H1 (cell line): ENCODE results near the gene CCDC141. TPM values are rescaled to one million over a fixed set of nuclear protein-coding genes. Genes with fewer than 3 reads are reported as not detected.

Experiments
- CTCF ChIA-PET: fragments of 300-600 bp; sonication (Branson Sonifier 250); formaldehyde crosslinking; loops from one replicate; lab custom pipeline; 2021; ENCODE audit not compliant: partially characterized antibody; lab: Charles Lee
- POLR2A ChIA-PET: fragments of 300-600 bp; sonication (Branson Sonifier 250); formaldehyde crosslinking; loops from one replicate; lab custom pipeline; 2021; ENCODE audit warnings: inconsistent platforms; ENCODE audit not compliant: partially characterized antibody; lab: Charles Lee
- DNase-seq, 2 experiments: peaks; one replicate each; pipeline versions ENCODE4 v3.0.0 to v3.0.0-alpha.2; 2010 to 2022; ENCODE audit warnings: low spot score in 2 of 2, low read depth in 1 of 2, mixed read lengths in 1 of 2
- FAIRE-seq: peaks from 2 replicates; lab custom pipeline; 2011; peaks lifted over from hg19 to GRCh38; lab: Jason Lieb, UNC
- H2AFZ ChIP-seq: 2 replicates; pipeline ENCODE4 v1.8.1; 2012; ENCODE audit warnings: low read length, inconsistent platforms
- H2AK5ac ChIP-seq: 2 replicates; pipeline ENCODE4 v1.6.1; 2013; ENCODE audit warnings: low read depth, low read length
- H2BK120ac ChIP-seq: replicated peaks from 2 replicates; pipeline ENCODE3; 2013; ENCODE audit warnings: low read depth, low read length, inconsistent platforms
- H2BK12ac ChIP-seq: 2 replicates; pipeline ENCODE4 v1.6.1; 2013; ENCODE audit warnings: low read depth, low read length
- H2BK15ac ChIP-seq: 2 replicates; pipeline ENCODE4 v1.6.1; 2013; ENCODE audit warnings: low read length
- H2BK20ac ChIP-seq: 2 replicates; pipeline ENCODE4 v1.6.1; 2013; ENCODE audit warnings: low read length
- H2BK5ac ChIP-seq: 2 replicates; pipeline ENCODE4 v1.6.1; 2013; ENCODE audit warnings: low read depth, low read length
- H3K14ac ChIP-seq: 2 replicates; pipeline ENCODE4 v1.6.1; 2013; ENCODE audit warnings: inconsistent platforms; ENCODE audit not compliant: insufficient read length
- H3K18ac ChIP-seq: 2 replicates; pipeline ENCODE4 v1.6.1; 2013; ENCODE audit warnings: low read length; ENCODE audit errors: extremely low read depth
- H3K23ac ChIP-seq: 2 replicates; pipeline ENCODE4 v1.6.1; 2013; ENCODE audit warnings: inconsistent platforms; ENCODE audit not compliant: insufficient read length
- H3K23me2 ChIP-seq: 2 replicates; pipeline ENCODE4 v1.6.1; 2013; ENCODE audit warnings: low read depth, low read length
- H3K27ac ChIP-seq: 2 replicates; pipeline ENCODE4 v1.6.1; 2011; ENCODE audit warnings: low read depth, low read length, inconsistent platforms
- H3K27me3 ChIP-seq, 4 experiments: replicated peaks in 1 of 4; 1 replicate in 1 of 4; 2 replicates in 3 of 4; pipeline versions ENCODE4 v1.6.1 to v1.8.1; 2011 to 2013; ENCODE audit warnings: low read length in 3 of 4, mild to moderate bottlenecking in 3 of 4, inconsistent platforms in 2 of 4, mixed read lengths in 2 of 4, moderate library complexity in 1 of 4; ENCODE audit not compliant: control insufficient read depth in 3 of 4, insufficient read depth in 3 of 4; ENCODE audit errors: extremely low read depth in 1 of 4
- H3K36me3 ChIP-seq, 4 experiments: 2 replicates each; pipeline versions ENCODE4 v1.6.1 to v1.8.1; 2011 to 2013; ENCODE audit warnings: mild to moderate bottlenecking in 4 of 4, low read length in 3 of 4, moderate library complexity in 2 of 4, control low read depth in 1 of 4, inconsistent platforms in 1 of 4; ENCODE audit not compliant: insufficient read depth in 4 of 4, control insufficient read depth in 2 of 4
- H3K4ac ChIP-seq: replicated peaks from 2 replicates; pipeline ENCODE3; 2013; ENCODE audit warnings: low read length, low read depth, mixed read lengths, inconsistent platforms; ENCODE audit not compliant: insufficient read length
- H3K4me1 ChIP-seq, 4 experiments: replicated peaks in 1 of 4; 1 replicate in 1 of 4; 2 replicates in 3 of 4; pipeline versions ENCODE4 v1.6.1 to v1.8.1; 2011 to 2013; ENCODE audit warnings: low read length in 3 of 4, inconsistent platforms in 2 of 4, mixed read lengths in 1 of 4; ENCODE audit not compliant: insufficient read depth in 4 of 4, control insufficient read depth in 3 of 4
- H3K4me2 ChIP-seq, 2 experiments: 2 replicates each; pipeline versions ENCODE4 v1.6.1 to v1.8.1; 2011 to 2013; ENCODE audit warnings: low read depth in 2 of 2, low read length in 2 of 2, control low read depth in 1 of 2, inconsistent platforms in 1 of 2, mild to moderate bottlenecking in 1 of 2; ENCODE audit not compliant: insufficient read depth in 1 of 2
- H3K4me3 ChIP-seq, 4 experiments: fragments of 200-600, 300-600 bp in 1 of 4; sonication (generic), shearing (Covaris generic), sonication (Bioruptor Twin) in 1 of 4; 2 replicates each; pipeline versions ENCODE4 v1.5.1 to v1.8.1; 2011 to 2016; ENCODE audit warnings: low read length in 4 of 4, low read depth in 3 of 4, control low read depth in 2 of 4, inconsistent platforms in 2 of 4, mild to moderate bottlenecking in 2 of 4, mixed read lengths in 1 of 4, moderate library complexity in 1 of 4; ENCODE audit not compliant: insufficient read depth in 2 of 4; ENCODE audit errors: extremely low read depth in 1 of 4
- H3K56ac ChIP-seq: replicated peaks from 2 replicates; pipeline ENCODE3; 2013; ENCODE audit warnings: low read depth, mild to moderate bottlenecking, mixed read lengths, low read length, inconsistent platforms; ENCODE audit not compliant: insufficient read length
- H3K79me1 ChIP-seq: 2 replicates; pipeline ENCODE4 v1.6.1; 2013; ENCODE audit warnings: low read depth, low read length, control low read depth
- H3K79me2 ChIP-seq, 2 experiments: 2 replicates each; pipeline versions ENCODE4 v1.6.1 to v1.8.1; 2012 to 2013; ENCODE audit warnings: low read length in 2 of 2, mild to moderate bottlenecking in 2 of 2, inconsistent platforms in 1 of 2; ENCODE audit not compliant: insufficient read depth in 2 of 2, control insufficient read depth in 1 of 2
- H3K9ac ChIP-seq, 4 experiments: replicated peaks in 1 of 4; 1 replicate in 1 of 4; 2 replicates in 3 of 4; pipeline versions ENCODE4 v1.6.1 to v1.8.1; 2011 to 2013; ENCODE audit warnings: low read depth in 3 of 4, low read length in 3 of 4, control low read depth in 2 of 4, mild to moderate bottlenecking in 2 of 4, moderate library complexity in 2 of 4, inconsistent platforms in 1 of 4; ENCODE audit errors: extremely low read depth in 1 of 4
- H3K9me3 ChIP-seq, 2 experiments: 2 replicates each; pipeline versions ENCODE4 v1.6.1 to v1.8.1; 2012 to 2013; ENCODE audit warnings: mild to moderate bottlenecking in 2 of 2, moderate library complexity in 2 of 2, control low read depth in 1 of 2, inconsistent platforms in 1 of 2, low read depth in 1 of 2, low read length in 1 of 2, mixed read lengths in 1 of 2; ENCODE audit not compliant: insufficient read depth in 2 of 2
- H4K20me1 ChIP-seq, 2 experiments: replicated peaks in 1 of 2; 2 replicates each; pipeline versions ENCODE3 to v1.8.1; 2011 to 2013; ENCODE audit warnings: inconsistent platforms in 2 of 2, low read length in 2 of 2, mild to moderate bottlenecking in 1 of 2; ENCODE audit not compliant: insufficient read depth in 2 of 2, control insufficient read depth in 1 of 2
- H4K5ac ChIP-seq: 2 replicates; pipeline ENCODE4 v1.6.1; 2013; ENCODE audit warnings: low read length, low read depth, mixed read lengths, inconsistent platforms; ENCODE audit not compliant: insufficient read length
- H4K8ac ChIP-seq: 2 replicates; pipeline ENCODE4 v1.8.0; 2013; ENCODE audit warnings: mild to moderate bottlenecking, moderate library complexity, low read length, inconsistent platforms; ENCODE audit not compliant: insufficient read depth; ENCODE audit errors: extremely low read depth
- H4K91ac ChIP-seq: replicated peaks from 2 replicates; pipeline ENCODE3; 2013; ENCODE audit warnings: low read length, mixed read lengths, inconsistent platforms; ENCODE audit not compliant: insufficient read length
- ASH2L ChIP-seq: fragments of 200-600, 300-600 bp; sonication (generic); IDR thresholded peaks from one replicate; pipeline ENCODE4 v1.7.1; 2017; ENCODE audit warnings: low read length
- BCL11A ChIP-seq, 2 experiments: IDR thresholded peaks; one replicate each; pipeline ENCODE4 v1.6.1; 2011; ENCODE audit warnings: low read depth in 2 of 2, low read length in 2 of 2, mild to moderate bottlenecking in 2 of 2
- BRCA1 ChIP-seq: IDR thresholded peaks from 2 replicates; pipeline ENCODE4 v1.6.1; 2012; ENCODE audit warnings: low read depth, low read length, improper control_type of control experiment
- CHD1 ChIP-seq: IDR thresholded peaks from 2 replicates; pipeline ENCODE4 v1.6.1; 2012; ENCODE audit warnings: low read depth, low read length, improper control_type of control experiment
- CHD2 ChIP-seq: IDR thresholded peaks from 2 replicates; pipeline ENCODE4 v1.6.1; 2012; ENCODE audit warnings: low read length, improper control_type of control experiment
- FOSL1 ChIP-seq: IDR thresholded peaks from 2 replicates; pipeline ENCODE4 v1.6.1; 2011; ENCODE audit warnings: mild to moderate bottlenecking, low read depth, low read length, moderate library complexity; ENCODE audit not compliant: insufficient read depth
- JUN ChIP-seq: IDR thresholded peaks from 2 replicates; pipeline ENCODE4 v1.6.1; 2011; ENCODE audit warnings: low read depth, mild to moderate bottlenecking, improper control_type of control experiment, low read length
- KDM4A ChIP-seq: IDR thresholded peaks from one replicate; pipeline ENCODE4 v1.7.1; 2012; ENCODE audit warnings: low read depth, mild to moderate bottlenecking, moderate library complexity, low read length, inconsistent platforms; ENCODE audit not compliant: severe bottlenecking
- MAFK ChIP-seq: IDR thresholded peaks from 2 replicates; pipeline ENCODE4 v1.6.1; 2012; ENCODE audit warnings: low read depth, mild to moderate bottlenecking, improper control_type of control experiment, low read length
- NRF1 ChIP-seq: IDR thresholded peaks from 2 replicates; pipeline ENCODE4 v1.6.1; 2011; ENCODE audit warnings: mild to moderate bottlenecking, low read depth, low read length, improper control_type of control experiment
- PHF8 ChIP-seq: fragments of 200-600 bp; sonication (generic); conservative IDR thresholded peaks from 2 replicates; pipeline ENCODE4 v1.7.1; 2012; ENCODE audit warnings: low read depth, mild to moderate bottlenecking, inconsistent platforms, low read length, moderate library complexity
- POLR2A ChIP-seq, 2 experiments: IDR thresholded peaks; 1 replicate in 1 of 2; 2 replicates in 1 of 2; pipeline ENCODE4 v1.6.1; 2011; ENCODE audit warnings: low read depth in 2 of 2, low read length in 2 of 2, mild to moderate bottlenecking in 2 of 2; ENCODE audit errors: control extremely low read depth in 1 of 2
- RAD21 ChIP-seq, 2 experiments: IDR thresholded peaks in 1 of 2; conservative IDR thresholded peaks in 1 of 2; 2 replicates each; pipeline ENCODE4 v1.6.1; 2011; ENCODE audit warnings: low read depth in 2 of 2, low read length in 2 of 2, improper control_type of control experiment in 1 of 2, inconsistent platforms in 1 of 2, mild to moderate bottlenecking in 1 of 2, moderate library complexity in 1 of 2
- SP1 ChIP-seq: IDR thresholded peaks from 2 replicates; pipeline ENCODE4 v1.6.1; 2011; ENCODE audit warnings: low read depth, low read length
- TAF1 ChIP-seq: IDR thresholded peaks from 2 replicates; pipeline ENCODE4 v1.6.1; 2011; ENCODE audit warnings: mild to moderate bottlenecking, low read depth, low read length
- whole genome bisulfite sequencing, 2 experiments: shearing (Covaris generic) in 1 of 2; methylation state at CpG; one replicate each; pipeline versions ENCODE4 v1.1.6 to v1.1.7; 2013 to 2015; ENCODE audit warnings: low lambda C conversion rate in 2 of 2, mixed read lengths in 2 of 2, inconsistent platforms in 1 of 2, low coverage in 1 of 2, missing lambda C conversion rate in 1 of 2; ENCODE audit not compliant: insufficient replicate concordance in 2 of 2, insufficient coverage in 1 of 2, insufficient read length in 1 of 2; ENCODE audit errors: extremely low coverage in 1 of 2, missing lambda C conversion rate in 1 of 2; 5-methylcytosine and 5-hydroxymethylcytosine counted together
- polyA plus RNA-seq, 7 experiments: library from polyadenylated mRNA; depleted of rRNA in 3 of 7; stranded (reverse) in 5 of 7; unstranded in 2 of 7; fragments of >200 nt in 5 of 7; fragments of 200-250 nt in 2 of 7; gene quantifications; 1 replicate in 5 of 7; 2 replicates in 1 of 7; 4 replicates in 1 of 7; pipeline versions ENCODE4 v1.2.1 to v1.2.3, GENCODE V29; 2011 to 2013; ENCODE audit warnings: missing spikeins in 2 of 7, mixed read lengths in 2 of 7
- total RNA-seq: library from RNA; stranded (reverse); fragmentation: NEBNext Ultra II Directional; extraction: Animal tissue kit (Norgen Biotek cat#: 25700); gene quantifications from 2 replicates; pipeline ENCODE4 v1.2.1, GENCODE V29; 2021
- TF ChIP-seq, protein P1 (sequence below): IDR thresholded peaks from 2 replicates; pipeline ENCODE4 v1.6.1; 2012; ENCODE audit warnings: inconsistent platforms

The CCDC141 gene
- total and polyA plus RNA-seq, 2 of the 8 experiments (the other 6 are each of a cell fraction or from before 2014, with no cell fraction given), result 0.56 to 21.6 TPM

DNA sequence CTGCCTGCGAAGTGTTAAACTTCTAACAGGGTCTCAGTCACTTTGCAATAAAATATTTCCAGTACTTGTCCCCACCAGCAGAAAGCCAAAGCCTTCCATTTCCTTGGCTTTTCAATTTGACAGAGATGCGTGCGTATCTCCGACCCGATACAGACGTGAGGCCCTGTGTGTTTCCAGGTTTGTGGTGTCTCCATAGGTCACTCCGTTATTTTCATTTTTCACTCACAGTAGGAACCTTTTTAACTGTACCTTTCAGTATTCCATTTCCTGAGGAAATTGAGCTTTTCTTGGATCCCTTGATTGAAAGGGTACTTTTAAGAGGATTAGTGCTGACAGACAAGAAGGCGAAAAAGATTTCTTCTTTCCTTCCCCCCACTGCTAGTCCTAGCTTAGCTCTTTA lies 126.4 kb downstream of the CCDC141 start:
- ChIA-PET POLR2A (no interaction called here), CTCF (interaction anchor here (0.8 to 2.8 kb wide), 2 partner anchors 11 to 30 kb away, joined by 4 to 10 read pairs; no protein-coding TSS in a partner anchor)
- H3K4me2 ChIP-seq, result no peak overlapping the region
- H4K5ac ChIP-seq, result no peak overlapping the region
- H3K36me3 ChIP-seq, result no peaks in the 10 kb centered on the region; a peak in 1 of 8 replicates
- no peak overlapping the region for H2BK20ac ChIP-seq
- H3K14ac ChIP-seq, result no peak overlapping the region
- H3K4ac ChIP-seq, result no peak overlapping the region
- no peak overlapping the region for H3K18ac ChIP-seq
- no peak overlapping the region for H2BK15ac ChIP-seq
- H3K23ac ChIP-seq, result no peak overlapping the region
- H3K4me3 ChIP-seq, result no peak overlapping the region
- H3K27me3 ChIP-seq, result no peaks in the 10 kb centered on the region
- 96% methylated on average over 8 of the region's 8 CpGs; no CpG with 5 or more reads in 1 of the 2 experiments for WGBS, 2 experiments
- no peak for FAIRE-seq
- no peak overlapping the region for H2AFZ ChIP-seq
- no peak overlapping the region for H3K9ac ChIP-seq
- DNase-seq, result no peak
- H4K8ac ChIP-seq, result no peak overlapping the region
- no peak overlapping the region for H2BK12ac ChIP-seq
- H3K23me2 ChIP-seq, result no peaks in the 10 kb centered on the region
- H2BK5ac ChIP-seq, result no peak overlapping the region
- H3K9me3 ChIP-seq, result no peaks in the 10 kb centered on the region
- no peak overlapping the region for H2AK5ac ChIP-seq
- H4K91ac ChIP-seq, result no peak overlapping the region
- no peaks in the 10 kb centered on the region for H3K79me1 ChIP-seq
- H3K4me1 ChIP-seq, result no peaks in the 10 kb centered on the region
- no peak overlapping the region for H3K27ac ChIP-seq
- no peak overlapping the region for H2BK120ac ChIP-seq
- no peaks in the 10 kb centered on the region for H4K20me1 ChIP-seq
- H3K56ac ChIP-seq, result no peak overlapping the region
- H3K79me2 ChIP-seq, result no peaks in the 10 kb centered on the region
- TF ChIP-seq MAFK, result no peak
- TF ChIP-seq TAF1, result no peak
- TF ChIP-seq CHD2, result no peak
- TF ChIP-seq BCL11A (IDR thresholded peaks at IDR 0.05; ENCODE audit: low read depth in 2 of 2, low read length in 2 of 2), result no peak
- no peak for TF ChIP-seq FOSL1
- no peak for TF ChIP-seq ASH2L
- TF ChIP-seq BRCA1, result no peak
- no peak for TF ChIP-seq NRF1
- TF ChIP-seq, protein P1, sequence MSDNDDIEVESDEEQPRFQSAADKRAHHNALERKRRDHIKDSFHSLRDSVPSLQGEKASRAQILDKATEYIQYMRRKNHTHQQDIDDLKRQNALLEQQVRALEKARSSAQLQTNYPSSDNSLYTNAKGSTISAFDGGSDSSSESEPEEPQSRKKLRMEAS, result no peak
- TF ChIP-seq RAD21 (IDR thresholded peaks at IDR 0.05 in 1 of 2, conservative IDR thresholded peaks at IDR 0.05 in 1 of 2; ENCODE audit: low read depth in 2 of 2, low read length in 2 of 2), result no peak
- TF ChIP-seq POLR2A (IDR thresholded peaks at IDR 0.05; ENCODE audit: control extremely low read depth in 1 of 2, low read depth in 2 of 2, low read length in 2 of 2), result no peak
- no peak for TF ChIP-seq KDM4A
- TF ChIP-seq JUN, result no peak
- no peak for TF ChIP-seq SP1
- TF ChIP-seq CHD1, result no peak
- no peak for TF ChIP-seq PHF8
